Ishikawa (cell line): Measurements from ENCODE around the gene ACO2.

Experiments used
- CEBPB ChIP-seq: IDR thresholded peaks from 2 replicates; pipeline ENCODE4 v1.6.1; 2012
- CREB1 ChIP-seq: IDR thresholded peaks from 2 replicates; pipeline ENCODE4 v1.6.1; 2012; ENCODE audit warnings: low read depth
- EP300 ChIP-seq: IDR thresholded peaks from 2 replicates; pipeline ENCODE4 v1.6.1; 2012; ENCODE audit warnings: borderline replicate concordance
- FOXM1 ChIP-seq: IDR thresholded peaks from 2 replicates; pipeline ENCODE4 v1.6.1; 2012; ENCODE audit warnings: low read depth, borderline replicate concordance
- MAX ChIP-seq: IDR thresholded peaks from 2 replicates; pipeline ENCODE4 v1.6.1; 2012
- NFIC ChIP-seq: IDR thresholded peaks from 2 replicates; pipeline ENCODE4 v1.6.1; 2012
- RAD21 ChIP-seq: IDR thresholded peaks from 2 replicates; pipeline ENCODE4 v1.6.1; 2012; ENCODE audit warnings: low read depth
- REST ChIP-seq: IDR thresholded peaks from 2 replicates; pipeline ENCODE4 v1.6.1; 2012; ENCODE audit warnings: low read depth, mild to moderate bottlenecking
- TAF1 ChIP-seq: IDR thresholded peaks from 2 replicates; pipeline ENCODE4 v1.6.1; 2012; ENCODE audit warnings: low read depth, mild to moderate bottlenecking
- TCF12 ChIP-seq: IDR thresholded peaks from 2 replicates; pipeline ENCODE4 v1.6.1; 2012; ENCODE audit warnings: low read depth
- TEAD4 ChIP-seq: IDR thresholded peaks from 2 replicates; pipeline ENCODE4 v1.6.1; 2012
- USF1 ChIP-seq: IDR thresholded peaks from 2 replicates; pipeline ENCODE4 v1.6.1; 2012
- YY1 ChIP-seq: IDR thresholded peaks from 2 replicates; pipeline ENCODE4 v1.6.1; 2012; ENCODE audit warnings: low read depth
- ZBTB7A ChIP-seq: IDR thresholded peaks from 2 replicates; pipeline ENCODE4 v1.6.1; 2012; ENCODE audit warnings: low read depth

- TF ChIP-seq MAX (no peak), EP300 (no peak), TEAD4 (no peak), USF1 (no peak), TAF1 (no peak), CEBPB (no peak), ZBTB7A (no peak), NFIC (no peak), RAD21 (peak; percentile 53), REST (no peak), TCF12 (no peak), CREB1 (no peak), YY1 (no peak), FOXM1 (no peak)
These were observed 32.3 kb downstream of the ACO2 start for GRCh38 chr22:41501209-41501608.
